H1 (cell line): ENCODE data around the gene SSBP3. TPM values are rescaled to one million over a fixed set of nuclear protein-coding genes. Genes with fewer than 3 reads are reported as not detected.

Experiments
- CTCF ChIA-PET: fragments of 300-600 bp; sonication (Branson Sonifier 250); formaldehyde crosslinking; loops from one replicate; lab custom pipeline; 2021; ENCODE audit not compliant: partially characterized antibody; lab: Charles Lee
- POLR2A ChIA-PET: fragments of 300-600 bp; sonication (Branson Sonifier 250); formaldehyde crosslinking; loops from one replicate; lab custom pipeline; 2021; ENCODE audit warnings: inconsistent platforms; ENCODE audit not compliant: partially characterized antibody; lab: Charles Lee
- DNase-seq, 2 experiments: peaks; one replicate each; pipeline versions ENCODE4 v3.0.0 to v3.0.0-alpha.2; 2010 to 2022; ENCODE audit warnings: low spot score in 2 of 2, low read depth in 1 of 2, mixed read lengths in 1 of 2
- FAIRE-seq: peaks from 2 replicates; lab custom pipeline; 2011; peaks lifted over from hg19 to GRCh38; lab: Jason Lieb, UNC
- H2AFZ ChIP-seq: 2 replicates; pipeline ENCODE4 v1.8.1; 2012; ENCODE audit warnings: low read length, inconsistent platforms
- H2AK5ac ChIP-seq: 2 replicates; pipeline ENCODE4 v1.6.1; 2013; ENCODE audit warnings: low read depth, low read length
- H2BK120ac ChIP-seq: replicated peaks from 2 replicates; pipeline ENCODE3; 2013; ENCODE audit warnings: low read depth, low read length, inconsistent platforms
- H2BK12ac ChIP-seq: 2 replicates; pipeline ENCODE4 v1.6.1; 2013; ENCODE audit warnings: low read depth, low read length
- H2BK15ac ChIP-seq: 2 replicates; pipeline ENCODE4 v1.6.1; 2013; ENCODE audit warnings: low read length
- H2BK20ac ChIP-seq: 2 replicates; pipeline ENCODE4 v1.6.1; 2013; ENCODE audit warnings: low read length
- H2BK5ac ChIP-seq: 2 replicates; pipeline ENCODE4 v1.6.1; 2013; ENCODE audit warnings: low read depth, low read length
- H3K14ac ChIP-seq: 2 replicates; pipeline ENCODE4 v1.6.1; 2013; ENCODE audit warnings: inconsistent platforms; ENCODE audit not compliant: insufficient read length
- H3K18ac ChIP-seq: 2 replicates; pipeline ENCODE4 v1.6.1; 2013; ENCODE audit warnings: low read length; ENCODE audit errors: extremely low read depth
- H3K23ac ChIP-seq: 2 replicates; pipeline ENCODE4 v1.6.1; 2013; ENCODE audit warnings: inconsistent platforms; ENCODE audit not compliant: insufficient read length
- H3K23me2 ChIP-seq: 2 replicates; pipeline ENCODE4 v1.6.1; 2013; ENCODE audit warnings: low read depth, low read length
- H3K27ac ChIP-seq: 2 replicates; pipeline ENCODE4 v1.6.1; 2011; ENCODE audit warnings: low read depth, low read length, inconsistent platforms
- H3K27me3 ChIP-seq, 4 experiments: replicated peaks in 1 of 4; 1 replicate in 1 of 4; 2 replicates in 3 of 4; pipeline versions ENCODE4 v1.6.1 to v1.8.1; 2011 to 2013; ENCODE audit warnings: low read length in 3 of 4, mild to moderate bottlenecking in 3 of 4, inconsistent platforms in 2 of 4, mixed read lengths in 2 of 4, moderate library complexity in 1 of 4; ENCODE audit not compliant: control insufficient read depth in 3 of 4, insufficient read depth in 3 of 4; ENCODE audit errors: extremely low read depth in 1 of 4
- H3K36me3 ChIP-seq, 4 experiments: 2 replicates each; pipeline versions ENCODE4 v1.6.1 to v1.8.1; 2011 to 2013; ENCODE audit warnings: mild to moderate bottlenecking in 4 of 4, low read length in 3 of 4, moderate library complexity in 2 of 4, control low read depth in 1 of 4, inconsistent platforms in 1 of 4; ENCODE audit not compliant: insufficient read depth in 4 of 4, control insufficient read depth in 2 of 4
- H3K4ac ChIP-seq: replicated peaks from 2 replicates; pipeline ENCODE3; 2013; ENCODE audit warnings: low read length, low read depth, mixed read lengths, inconsistent platforms; ENCODE audit not compliant: insufficient read length
- H3K4me1 ChIP-seq, 4 experiments: replicated peaks in 1 of 4; 1 replicate in 1 of 4; 2 replicates in 3 of 4; pipeline versions ENCODE4 v1.6.1 to v1.8.1; 2011 to 2013; ENCODE audit warnings: low read length in 3 of 4, inconsistent platforms in 2 of 4, mixed read lengths in 1 of 4; ENCODE audit not compliant: insufficient read depth in 4 of 4, control insufficient read depth in 3 of 4
- H3K4me2 ChIP-seq, 2 experiments: 2 replicates each; pipeline versions ENCODE4 v1.6.1 to v1.8.1; 2011 to 2013; ENCODE audit warnings: low read depth in 2 of 2, low read length in 2 of 2, control low read depth in 1 of 2, inconsistent platforms in 1 of 2, mild to moderate bottlenecking in 1 of 2; ENCODE audit not compliant: insufficient read depth in 1 of 2
- H3K4me3 ChIP-seq, 4 experiments: fragments of 200-600, 300-600 bp in 1 of 4; sonication (generic), shearing (Covaris generic), sonication (Bioruptor Twin) in 1 of 4; 2 replicates each; pipeline versions ENCODE4 v1.5.1 to v1.8.1; 2011 to 2016; ENCODE audit warnings: low read length in 4 of 4, low read depth in 3 of 4, control low read depth in 2 of 4, inconsistent platforms in 2 of 4, mild to moderate bottlenecking in 2 of 4, mixed read lengths in 1 of 4, moderate library complexity in 1 of 4; ENCODE audit not compliant: insufficient read depth in 2 of 4; ENCODE audit errors: extremely low read depth in 1 of 4
- H3K56ac ChIP-seq: replicated peaks from 2 replicates; pipeline ENCODE3; 2013; ENCODE audit warnings: low read depth, mild to moderate bottlenecking, mixed read lengths, low read length, inconsistent platforms; ENCODE audit not compliant: insufficient read length
- H3K79me1 ChIP-seq: 2 replicates; pipeline ENCODE4 v1.6.1; 2013; ENCODE audit warnings: low read depth, low read length, control low read depth
- H3K79me2 ChIP-seq, 2 experiments: 2 replicates each; pipeline versions ENCODE4 v1.6.1 to v1.8.1; 2012 to 2013; ENCODE audit warnings: low read length in 2 of 2, mild to moderate bottlenecking in 2 of 2, inconsistent platforms in 1 of 2; ENCODE audit not compliant: insufficient read depth in 2 of 2, control insufficient read depth in 1 of 2
- H3K9ac ChIP-seq, 4 experiments: replicated peaks in 1 of 4; 1 replicate in 1 of 4; 2 replicates in 3 of 4; pipeline versions ENCODE4 v1.6.1 to v1.8.1; 2011 to 2013; ENCODE audit warnings: low read depth in 3 of 4, low read length in 3 of 4, control low read depth in 2 of 4, mild to moderate bottlenecking in 2 of 4, moderate library complexity in 2 of 4, inconsistent platforms in 1 of 4; ENCODE audit errors: extremely low read depth in 1 of 4
- H3K9me3 ChIP-seq, 2 experiments: 2 replicates each; pipeline versions ENCODE4 v1.6.1 to v1.8.1; 2012 to 2013; ENCODE audit warnings: mild to moderate bottlenecking in 2 of 2, moderate library complexity in 2 of 2, control low read depth in 1 of 2, inconsistent platforms in 1 of 2, low read depth in 1 of 2, low read length in 1 of 2, mixed read lengths in 1 of 2; ENCODE audit not compliant: insufficient read depth in 2 of 2
- H4K20me1 ChIP-seq, 2 experiments: replicated peaks in 1 of 2; 2 replicates each; pipeline versions ENCODE3 to v1.8.1; 2011 to 2013; ENCODE audit warnings: inconsistent platforms in 2 of 2, low read length in 2 of 2, mild to moderate bottlenecking in 1 of 2; ENCODE audit not compliant: insufficient read depth in 2 of 2, control insufficient read depth in 1 of 2
- H4K5ac ChIP-seq: 2 replicates; pipeline ENCODE4 v1.6.1; 2013; ENCODE audit warnings: low read length, low read depth, mixed read lengths, inconsistent platforms; ENCODE audit not compliant: insufficient read length
- H4K8ac ChIP-seq: 2 replicates; pipeline ENCODE4 v1.8.0; 2013; ENCODE audit warnings: mild to moderate bottlenecking, moderate library complexity, low read length, inconsistent platforms; ENCODE audit not compliant: insufficient read depth; ENCODE audit errors: extremely low read depth
- H4K91ac ChIP-seq: replicated peaks from 2 replicates; pipeline ENCODE3; 2013; ENCODE audit warnings: low read length, mixed read lengths, inconsistent platforms; ENCODE audit not compliant: insufficient read length
- CBX5 ChIP-seq: fragments of 300-800, 300-1000 bp; sonication (generic); IDR thresholded peaks from 2 replicates; pipeline ENCODE4 v1.7.1; 2016; ENCODE audit warnings: antibody characterized with exemption, low read length, low read depth
- CHD2 ChIP-seq: IDR thresholded peaks from 2 replicates; pipeline ENCODE4 v1.6.1; 2012; ENCODE audit warnings: low read length, improper control_type of control experiment
- JUN ChIP-seq: IDR thresholded peaks from 2 replicates; pipeline ENCODE4 v1.6.1; 2011; ENCODE audit warnings: low read depth, mild to moderate bottlenecking, improper control_type of control experiment, low read length
- RAD21 ChIP-seq, 2 experiments: IDR thresholded peaks in 1 of 2; conservative IDR thresholded peaks in 1 of 2; 2 replicates each; pipeline ENCODE4 v1.6.1; 2011; ENCODE audit warnings: low read depth in 2 of 2, low read length in 2 of 2, improper control_type of control experiment in 1 of 2, inconsistent platforms in 1 of 2, mild to moderate bottlenecking in 1 of 2, moderate library complexity in 1 of 2
- RXRA ChIP-seq: IDR thresholded peaks from 2 replicates; pipeline ENCODE4 v1.6.1; 2011; ENCODE audit warnings: low read depth, mild to moderate bottlenecking, low read length, moderate library complexity; ENCODE audit not compliant: insufficient read depth
- SAP30 ChIP-seq: fragments of 300-600 bp; sonication (generic); IDR thresholded peaks from 2 replicates; pipeline ENCODE4 v1.7.1; 2012; ENCODE audit warnings: low read length, moderate library complexity, mild to moderate bottlenecking, inconsistent platforms; ENCODE audit not compliant: insufficient read depth, insufficient replicate concordance
- SP2 ChIP-seq: IDR thresholded peaks from 2 replicates; pipeline ENCODE4 v1.6.1; 2012; ENCODE audit warnings: mild to moderate bottlenecking, low read length, inconsistent platforms
- WGBS, 2 experiments: shearing (Covaris generic) in 1 of 2; methylation state at CpG; one replicate each; pipeline versions ENCODE4 v1.1.6 to v1.1.7; 2013 to 2015; ENCODE audit warnings: low lambda C conversion rate in 2 of 2, mixed read lengths in 2 of 2, inconsistent platforms in 1 of 2, low coverage in 1 of 2, missing lambda C conversion rate in 1 of 2; ENCODE audit not compliant: insufficient replicate concordance in 2 of 2, insufficient coverage in 1 of 2, insufficient read length in 1 of 2; ENCODE audit errors: extremely low coverage in 1 of 2, missing lambda C conversion rate in 1 of 2; 5-methylcytosine and 5-hydroxymethylcytosine counted together
- polyA plus RNA-seq, 7 experiments: library from polyadenylated mRNA; depleted of rRNA in 3 of 7; stranded (reverse) in 5 of 7; unstranded in 2 of 7; fragments of >200 nt in 5 of 7; fragments of 200-250 nt in 2 of 7; gene quantifications; 1 replicate in 5 of 7; 2 replicates in 1 of 7; 4 replicates in 1 of 7; pipeline versions ENCODE4 v1.2.1 to v1.2.3, GENCODE V29; 2011 to 2013; ENCODE audit warnings: missing spikeins in 2 of 7, mixed read lengths in 2 of 7
- total RNA-seq: library from RNA; stranded (reverse); fragmentation: NEBNext Ultra II Directional; extraction: Animal tissue kit (Norgen Biotek cat#: 25700); gene quantifications from 2 replicates; pipeline ENCODE4 v1.2.1, GENCODE V29; 2021

The SSBP3 gene
- total and polyA plus RNA-seq, 2 of the 8 experiments (the other 6 are each of a cell fraction or from before 2014, with no cell fraction given) = 99.7 to 133 TPM

DNA sequence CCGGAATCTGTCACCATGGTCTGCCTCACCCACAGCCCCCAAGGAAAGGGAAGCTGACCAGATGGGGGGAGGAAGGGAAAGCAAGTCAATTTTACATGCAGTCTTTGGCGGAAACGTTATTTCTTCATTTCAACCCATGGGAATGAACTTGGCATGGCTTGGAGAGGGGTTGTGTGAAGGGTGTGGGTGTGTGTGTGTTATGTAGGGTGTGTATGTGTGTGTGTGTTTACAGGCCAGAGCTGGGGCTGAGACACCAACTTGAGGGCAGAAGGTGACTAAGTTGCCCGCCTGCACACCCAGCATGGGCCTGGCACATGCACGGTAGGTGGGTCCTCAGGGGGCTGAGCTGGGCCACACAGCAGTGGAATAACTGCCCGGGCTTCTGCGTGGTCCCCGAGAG is 141.1 kb downstream of the SSBP3 start:
- Histone ChIP-seq H2BK5ac (no peak overlapping the region), H3K4me2 (no peak overlapping the region), H2AK5ac (no peak overlapping the region), H4K8ac (no peak overlapping the region), H3K79me2 (peaks cover 0 to 81% of the 10 kb centered on the region in 2 experiments; a peak in 2 of 4 replicates), H3K27me3 (no peaks in the 10 kb centered on the region), H4K20me1 (peaks cover 8 to 21% of the 10 kb centered on the region in 2 experiments), H3K56ac (no peak overlapping the region), H4K91ac (no peak overlapping the region), H3K9ac (no peak overlapping the region), H4K5ac (no peak overlapping the region), H2BK12ac (no peak overlapping the region), H3K79me1 (peaks cover 22% of the 10 kb centered on the region), H2BK20ac (no peak overlapping the region), H3K4me1 (peaks cover 0 to 3% (median 0%) of the 10 kb centered on the region in 4 experiments; a peak in 2 of 7 replicates), H3K27ac (no peak overlapping the region), H3K4me3 (no peak overlapping the region), H2AFZ (no peak overlapping the region), H3K9me3 (no peaks in the 10 kb centered on the region), H3K18ac (no peak overlapping the region), H2BK120ac (no peak overlapping the region), H3K4ac (no peak overlapping the region), H3K23me2 (no peaks in the 10 kb centered on the region), H3K36me3 (no peaks in the 10 kb centered on the region; a peak in 1 of 8 replicates), H3K23ac (no peak overlapping the region), H3K14ac (no peak overlapping the region), H2BK15ac (no peak overlapping the region)
- ChIA-PET POLR2A (interaction anchor here (0.8 to 2.1 kb wide), 3 partner anchors 9 to 224 kb away, joined by 3 to 9 read pairs (median 4); partner anchors contain the start of genes CYB5RL and MRPL37), CTCF (interaction anchor here (1.0 to 5.5 kb wide), 5 partner anchors 9 to 45 kb away, joined by 3 to 34 read pairs (median 4); no protein-coding TSS in a partner anchor)
- FAIRE-seq = no peak
- TF ChIP-seq RXRA (no peak), SAP30 (no peak), CHD2 (no peak), RAD21 (IDR thresholded peaks at IDR 0.05 in 1 of 2, conservative IDR thresholded peaks at IDR 0.05 in 1 of 2; ENCODE audit: low read depth in 2 of 2, low read length in 2 of 2) (no peak), CBX5 (no peak), JUN (no peak), SP2 (no peak)
- 92% methylated on average over 8 of the region's 8 CpGs; no CpG with 5 or more reads in 1 of the 2 experiments for WGBS, 2 experiments
- no peak for DNase-seq
